NCI-H748 treated with DMSO at 0.1 percent for 48 hours (cell line): Measurements from ENCODE around the gene ANKRD23.
"Not testable (repeated sequence)": the region's sequence is repeated elsewhere in the genome, so short reads cannot be mapped to it uniquely, and the experiment has no call there.

Experiments
- DNase-seq: peaks from one replicate; lab custom pipeline; 2025; lab: John Stamatoyannopoulos, UW

The ANKRD23 gene

DNA sequence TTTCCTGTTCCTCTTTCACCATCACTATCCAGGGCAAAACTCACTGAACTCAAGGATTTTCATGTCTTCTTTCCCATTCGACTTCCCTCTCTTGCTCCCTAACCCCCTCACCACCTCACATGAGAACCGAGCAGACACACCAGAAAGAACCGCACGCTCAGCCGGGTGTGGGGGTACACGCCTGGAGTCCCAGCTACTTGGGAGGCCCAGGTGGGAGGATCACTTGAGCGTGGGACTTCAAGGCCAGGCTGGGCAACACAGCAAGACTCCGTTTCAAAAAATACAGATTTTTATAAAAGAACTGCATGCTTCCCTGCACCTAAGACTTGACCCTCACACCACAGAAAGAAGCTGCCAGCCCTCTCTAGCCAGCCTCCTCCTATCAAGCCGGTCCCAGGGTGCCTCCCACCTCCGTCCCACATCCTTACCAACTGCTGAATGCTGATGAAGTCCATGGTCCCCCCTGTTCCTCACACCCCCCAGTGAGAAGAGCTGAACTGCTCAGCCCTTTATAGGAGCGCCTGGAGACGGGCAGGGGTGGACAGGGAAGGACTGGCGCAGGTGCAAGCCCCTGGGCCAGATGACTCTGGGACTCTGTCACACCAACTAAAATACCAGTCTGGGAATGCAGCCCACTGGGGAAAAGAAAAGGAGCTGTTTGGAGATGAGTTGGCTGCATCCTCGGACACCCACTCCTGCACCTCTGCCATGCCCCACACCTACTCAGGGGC is at the start of gene ANKRD23:
TSS of gene ANKRD23 (minus strand) at position 484 of the 731 bp plus-strand sequence. CDS start at position 455, 29 bp downstream.
- DNase-seq = no peak

DNA sequence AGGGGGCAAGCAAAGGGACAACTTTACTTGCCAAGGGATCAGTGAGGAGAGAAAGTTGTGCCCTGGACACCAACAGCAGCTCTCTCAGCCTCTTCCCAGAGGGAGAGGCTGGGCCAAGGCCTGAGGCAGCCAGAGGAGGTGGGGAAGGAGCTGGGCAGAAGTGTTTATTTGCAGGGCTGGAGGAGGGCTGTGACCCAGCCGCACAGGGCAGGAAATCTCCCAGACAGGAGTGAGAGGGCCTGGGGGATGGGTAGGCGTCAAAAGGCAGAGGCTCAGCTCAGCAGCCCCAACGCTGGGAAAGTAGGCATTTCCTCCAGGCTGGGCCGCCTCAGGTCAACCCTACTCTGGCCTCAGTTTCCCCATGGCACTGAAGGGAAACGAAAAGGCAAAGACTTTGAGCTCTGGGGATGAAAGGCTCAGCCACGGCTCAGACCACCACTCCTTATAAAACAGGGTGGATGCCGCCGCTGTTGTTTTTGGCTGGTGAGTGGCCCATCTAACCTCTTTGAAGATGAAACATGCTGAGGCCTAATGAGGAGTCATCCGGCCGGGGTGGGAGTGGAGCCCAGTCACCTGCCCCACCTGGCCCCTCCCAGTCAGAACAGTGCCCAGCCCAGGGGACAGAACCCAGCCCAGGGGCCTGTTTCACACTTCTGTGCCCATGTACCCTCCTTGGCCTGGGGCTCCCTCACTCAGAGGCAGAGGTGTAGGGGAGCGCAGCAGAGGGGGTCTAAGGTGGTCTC is 47.9 kb upstream of the ANKRD23 start:
- DNase-seq = no peak

DNA sequence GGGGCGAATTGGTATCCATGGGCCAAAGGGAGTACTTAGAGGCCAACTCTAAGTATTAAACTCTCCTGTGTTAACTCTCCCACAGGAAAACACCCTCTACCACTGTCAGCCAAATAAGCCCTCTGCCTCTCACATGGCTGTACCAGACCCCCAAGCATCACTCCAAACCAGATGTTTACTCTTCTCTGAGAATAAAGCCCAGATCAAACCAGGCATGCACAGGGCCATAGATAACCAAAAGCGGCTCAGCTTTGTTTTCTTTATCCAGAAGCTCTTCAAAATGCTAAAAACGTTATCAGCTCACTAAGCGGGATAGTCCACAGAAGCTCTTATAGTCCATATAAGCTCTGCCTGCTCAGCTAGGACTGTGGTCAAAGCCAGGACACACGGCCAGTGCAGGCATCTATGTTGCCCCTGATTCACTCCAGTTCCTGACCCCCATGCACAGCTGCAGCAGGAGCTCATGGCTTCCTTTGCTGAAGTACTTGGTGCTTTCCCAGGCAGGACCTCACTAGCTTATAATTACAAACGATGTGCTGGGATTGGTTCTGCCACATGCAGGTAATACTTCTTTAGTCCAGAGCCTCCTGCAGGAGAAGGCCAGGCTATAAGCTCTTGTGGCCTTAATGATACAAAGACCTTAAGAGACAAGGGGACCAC is 47.0 kb upstream of the ANKRD23 start:
- no peak for DNase-seq

DNA sequence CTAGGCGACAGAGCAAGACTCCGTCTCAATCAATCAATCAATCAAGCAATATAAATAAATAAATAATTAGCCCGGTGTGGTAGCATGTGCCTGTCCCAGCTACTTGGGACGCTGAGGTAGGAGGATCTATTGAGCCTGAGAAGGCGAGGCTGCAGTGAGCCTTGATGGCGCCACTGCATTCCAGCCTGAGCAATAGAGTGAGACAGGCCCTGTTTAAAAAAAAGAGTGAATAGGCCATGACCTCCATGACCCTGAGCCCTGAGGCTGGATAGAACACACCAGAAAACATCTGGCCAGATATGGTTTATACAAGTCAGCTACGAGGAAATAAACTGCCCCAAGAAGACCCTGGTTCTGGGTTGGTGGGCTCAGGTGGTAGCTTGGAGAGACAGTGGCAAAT is 46.4 kb upstream of the ANKRD23 start:
- no peak for DNase-seq

DNA sequence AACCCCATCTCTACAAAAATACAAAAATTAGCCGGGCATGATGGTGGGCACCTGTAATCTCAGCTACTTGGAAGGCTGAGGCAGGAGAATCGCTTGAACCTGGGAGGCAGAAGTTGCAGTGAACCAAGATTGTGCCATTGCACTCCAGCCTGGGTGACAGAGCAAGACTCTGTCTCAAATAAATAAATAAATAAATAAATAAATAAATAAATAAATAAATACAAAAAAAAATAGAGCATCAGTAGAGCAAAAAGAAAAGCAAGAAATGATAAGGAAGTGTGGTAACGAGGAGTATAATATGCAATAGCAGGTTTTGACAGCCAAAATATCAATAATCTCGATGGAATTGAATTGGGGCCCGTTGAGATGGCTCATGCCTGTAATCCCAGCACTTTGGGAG is 45.7 kb upstream of the ANKRD23 start:
- DNase-seq = not testable (repeated sequence)

DNA sequence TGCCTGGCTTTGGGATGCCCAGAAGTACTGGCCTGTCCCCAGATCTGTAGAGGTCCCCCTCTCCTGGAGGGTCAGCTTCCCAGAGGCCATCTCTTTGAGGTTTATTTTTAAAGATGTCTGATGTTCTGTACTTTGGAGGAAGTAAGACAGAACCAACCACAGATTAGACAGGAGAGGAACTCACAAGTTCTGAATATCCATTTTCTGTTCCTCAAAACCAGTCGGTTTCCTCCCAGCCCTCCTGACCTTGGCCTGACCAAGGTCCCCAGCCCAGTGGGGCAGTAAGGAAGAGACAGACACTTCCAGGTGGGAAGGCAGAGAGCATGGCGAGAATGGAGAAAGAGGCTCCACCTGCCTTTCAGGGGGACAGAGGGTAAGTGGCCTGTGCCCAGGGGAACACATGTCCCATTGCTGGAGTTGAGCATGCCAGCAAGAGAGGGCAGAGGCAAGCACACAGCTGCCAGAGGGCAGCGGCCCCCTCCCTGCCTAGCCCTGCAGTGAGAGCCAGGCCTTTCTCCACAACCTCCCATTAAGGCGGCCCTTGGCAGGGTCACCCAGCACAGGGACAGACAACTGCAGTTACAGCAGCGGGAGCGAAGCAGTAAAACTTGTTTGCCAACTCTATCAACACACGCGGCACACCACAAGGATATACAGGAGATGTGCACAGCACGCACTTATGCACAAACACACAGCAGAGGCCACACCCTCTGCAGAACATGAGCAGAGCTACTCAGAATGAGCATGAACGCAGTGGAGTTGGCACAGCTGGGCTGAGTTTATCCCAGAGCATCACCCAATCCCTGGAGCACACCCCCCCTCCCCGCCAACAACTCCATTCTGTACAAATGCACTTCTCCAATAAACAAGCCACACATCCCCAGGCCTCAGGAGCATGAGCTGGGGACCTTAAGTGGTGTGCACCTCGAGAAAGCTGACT is 44.5 kb upstream of the ANKRD23 start:
- peak; percentile 41 for DNase-seq

DNA sequence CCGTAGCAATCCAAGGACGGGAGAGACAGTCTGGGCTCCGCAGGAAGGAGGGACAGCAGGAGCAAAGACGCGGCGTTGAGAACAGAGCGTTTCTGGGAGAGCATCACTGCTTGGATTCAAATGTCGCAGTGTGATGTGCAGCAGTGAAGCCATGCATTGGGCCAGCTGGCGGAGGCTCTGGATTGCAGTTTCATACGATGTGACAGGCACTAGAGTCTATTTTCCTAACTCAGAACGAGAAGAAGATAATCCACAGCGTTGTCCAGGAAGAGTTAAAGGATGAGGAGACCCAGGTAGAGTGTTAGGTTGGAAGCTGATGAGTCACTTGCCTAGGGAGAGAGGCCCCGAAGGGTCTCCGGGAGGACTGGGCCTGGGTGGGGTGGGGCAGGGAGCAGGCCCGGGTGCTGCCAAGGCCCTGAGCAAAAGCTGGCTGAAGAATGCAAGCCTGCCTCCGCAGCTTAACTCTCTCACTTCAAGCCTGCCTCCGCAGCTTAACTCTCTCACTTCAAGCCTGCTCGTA is 43.7 kb upstream of the ANKRD23 start:
- no peak for DNase-seq

DNA sequence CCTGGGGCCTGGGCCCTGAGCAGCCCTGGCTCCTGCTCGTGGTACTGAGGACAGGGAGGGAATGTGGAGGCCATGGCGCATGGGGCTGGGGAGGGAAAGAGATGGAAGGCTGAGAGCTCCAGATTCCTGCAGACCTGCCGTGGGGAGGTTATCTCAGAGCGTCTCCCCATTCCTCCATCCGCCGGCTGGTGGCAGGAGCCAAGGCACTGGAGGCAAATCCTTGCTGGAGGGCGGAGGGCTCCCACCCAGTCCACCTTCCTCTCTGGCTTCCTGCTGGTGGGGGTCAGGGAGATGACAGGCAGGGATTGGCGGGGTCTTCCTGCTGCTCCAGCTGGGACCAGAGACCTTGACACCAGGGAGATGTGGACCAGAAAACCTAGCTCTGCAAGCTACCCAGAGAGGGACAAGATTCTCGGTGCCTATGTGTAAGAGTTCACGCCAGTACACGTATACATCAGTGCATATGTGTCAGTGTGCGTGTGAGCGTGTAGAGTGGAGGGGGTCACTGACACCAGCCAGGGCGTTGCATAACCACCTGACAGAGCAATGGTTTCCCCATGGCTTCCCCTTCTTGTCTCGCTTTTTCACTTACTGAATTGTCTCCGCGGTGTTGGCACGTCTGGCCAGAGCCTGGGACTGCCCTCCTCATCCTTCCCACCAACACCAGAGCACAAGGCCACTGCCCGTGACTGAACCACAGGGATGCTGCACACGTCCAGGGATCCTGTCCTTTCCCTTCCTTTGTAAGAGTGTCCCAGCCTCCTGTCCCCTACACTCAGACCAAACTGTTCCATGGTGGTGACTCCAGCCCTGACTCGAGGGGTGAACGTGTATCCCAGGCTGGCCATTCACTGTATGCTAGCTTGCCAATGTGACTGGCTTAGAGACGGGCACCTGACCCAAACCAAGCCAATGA is 41.9 kb upstream of the ANKRD23 start:
- no peak for DNase-seq

DNA sequence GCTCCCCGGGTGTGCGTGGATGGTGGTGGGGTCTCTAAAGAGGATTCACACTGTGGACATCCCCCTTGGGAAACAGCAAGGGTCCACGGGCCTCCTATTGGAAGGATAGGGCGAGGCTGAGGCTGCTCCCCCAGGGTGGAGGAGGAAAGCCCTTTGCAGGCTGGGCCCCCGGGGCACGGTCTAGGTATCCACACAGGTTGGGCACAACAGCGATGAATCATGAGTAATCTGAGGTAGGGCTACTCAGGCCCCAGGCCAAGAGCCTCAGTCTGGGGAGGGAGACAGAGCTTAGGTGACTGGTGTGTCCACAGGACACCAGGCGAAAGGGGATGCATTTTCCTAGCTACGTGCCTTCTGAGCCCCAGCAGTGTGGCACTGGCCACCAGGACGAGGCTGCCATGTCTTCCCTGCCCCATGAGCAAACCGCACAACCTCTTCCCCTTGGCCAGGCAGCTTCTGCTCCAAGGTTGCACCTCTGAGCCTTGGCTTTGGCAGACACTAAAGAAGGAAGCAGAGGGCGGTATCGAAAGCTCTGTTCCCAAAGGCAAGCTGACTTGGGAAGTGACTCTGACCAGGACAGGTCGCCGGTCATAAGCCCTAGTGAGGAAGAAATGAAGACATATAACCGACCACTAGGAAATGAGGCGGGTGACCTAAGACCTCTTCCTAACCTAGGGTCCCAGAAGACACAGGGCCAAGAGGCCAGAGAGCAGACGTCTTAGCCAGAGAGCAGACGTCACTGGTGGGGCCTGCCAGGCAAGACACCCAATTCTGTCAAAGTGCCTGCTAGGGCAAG is 40.7 kb upstream of the ANKRD23 start:
- no peak for DNase-seq

DNA sequence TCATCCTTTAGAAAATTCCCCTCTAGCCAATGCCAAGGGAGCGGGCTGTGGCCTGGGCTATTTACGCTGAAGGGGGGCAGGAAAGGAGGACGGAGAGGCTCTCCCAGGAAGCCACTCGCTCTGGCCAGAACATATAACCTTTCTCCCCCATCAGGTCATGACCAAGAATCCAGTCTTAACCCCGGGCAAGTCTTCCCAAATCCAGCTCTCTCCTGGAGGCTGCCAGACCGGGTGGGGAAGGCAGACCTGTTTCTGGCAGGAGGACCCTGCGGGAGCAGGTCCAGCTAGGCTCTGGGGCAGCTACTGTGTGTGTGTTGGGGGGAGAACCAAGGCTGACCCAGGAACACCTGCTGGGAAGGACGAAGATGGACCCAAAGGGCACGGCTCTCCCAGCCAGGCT is 39.5 kb upstream of the ANKRD23 start:
- no peak for DNase-seq

DNA sequence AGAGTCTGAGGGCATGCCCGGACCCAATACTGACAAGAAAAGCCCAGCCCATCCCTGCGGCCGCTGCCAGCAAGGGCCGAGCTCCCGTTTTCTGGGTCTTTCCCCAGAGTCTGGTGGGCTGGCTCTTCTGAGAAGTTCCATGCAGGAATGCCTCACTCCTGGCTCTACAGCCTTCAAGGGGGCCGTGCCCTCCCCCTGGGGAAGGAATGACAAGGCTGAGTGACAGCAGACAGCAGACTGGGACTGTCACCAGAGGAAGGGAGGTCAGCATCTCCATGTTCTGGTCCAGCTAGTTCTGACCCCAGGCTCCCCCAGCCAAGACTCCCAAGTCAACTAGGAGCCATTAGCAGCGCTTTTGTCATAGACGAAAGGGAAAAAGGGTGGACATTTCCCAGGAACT is 39.1 kb upstream of the ANKRD23 start:
- no peak for DNase-seq

DNA sequence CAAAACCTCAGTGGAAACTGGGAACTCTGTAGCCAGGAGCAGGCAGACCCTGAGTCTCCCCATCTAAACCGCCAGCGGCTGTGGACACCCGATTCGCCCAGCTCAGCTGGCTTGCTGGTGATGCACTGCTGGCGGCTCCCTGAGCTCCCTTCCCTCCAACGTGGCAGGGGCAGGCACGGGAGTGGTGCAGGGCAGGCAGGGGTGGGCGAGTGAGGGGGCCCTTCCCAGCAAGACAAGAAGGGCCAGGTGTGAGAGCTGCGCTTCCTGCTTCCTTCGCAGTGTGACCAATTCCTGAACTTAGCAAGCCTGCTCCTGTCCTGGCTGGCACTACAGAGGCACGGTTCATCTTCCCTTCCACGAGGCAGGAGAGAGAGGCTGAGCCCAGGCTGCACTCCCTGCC is 38.4 kb upstream of the ANKRD23 start:
- DNase-seq = no peak

DNA sequence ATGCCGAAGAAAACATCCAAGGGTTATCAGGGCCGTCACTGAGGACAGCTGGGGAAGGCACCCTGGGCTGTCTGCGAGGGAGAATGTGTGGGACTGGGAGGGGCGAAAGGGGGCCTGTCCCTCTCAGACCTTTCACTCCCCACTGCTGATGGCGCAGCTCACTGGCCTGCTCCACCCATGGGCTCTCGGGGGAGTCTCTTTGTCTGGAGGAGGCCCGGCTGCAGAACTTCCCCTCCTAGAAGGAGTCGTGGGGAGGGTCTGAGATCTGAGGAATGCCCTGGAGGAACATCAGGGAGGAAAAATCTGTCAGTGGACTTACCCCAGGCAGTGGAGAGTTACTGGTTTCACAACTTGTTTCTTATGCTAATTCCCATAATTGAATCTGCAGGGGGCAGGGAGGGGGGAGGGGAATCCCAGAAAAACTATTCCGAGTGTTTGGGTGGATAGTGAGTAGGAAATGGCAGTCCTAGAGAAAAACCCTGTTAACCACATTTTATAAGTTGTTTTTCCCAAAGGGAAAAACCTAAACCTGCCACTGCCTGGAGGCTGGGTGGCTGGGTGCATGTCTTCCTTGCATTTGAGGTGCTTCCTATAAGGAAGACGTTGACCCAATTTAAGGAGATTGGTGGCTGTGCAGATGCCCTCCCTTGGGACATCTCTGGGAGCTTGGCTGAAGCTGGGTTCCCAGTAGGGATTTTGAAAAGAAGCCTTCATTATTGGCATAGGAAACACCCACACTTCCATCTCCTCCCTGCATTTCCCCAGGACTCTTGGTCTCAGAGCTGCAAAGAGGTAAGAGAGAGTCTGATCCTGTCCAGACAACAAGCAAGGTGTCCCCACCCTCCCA is 37.8 kb upstream of the ANKRD23 start:
- DNase-seq = no peak

DNA sequence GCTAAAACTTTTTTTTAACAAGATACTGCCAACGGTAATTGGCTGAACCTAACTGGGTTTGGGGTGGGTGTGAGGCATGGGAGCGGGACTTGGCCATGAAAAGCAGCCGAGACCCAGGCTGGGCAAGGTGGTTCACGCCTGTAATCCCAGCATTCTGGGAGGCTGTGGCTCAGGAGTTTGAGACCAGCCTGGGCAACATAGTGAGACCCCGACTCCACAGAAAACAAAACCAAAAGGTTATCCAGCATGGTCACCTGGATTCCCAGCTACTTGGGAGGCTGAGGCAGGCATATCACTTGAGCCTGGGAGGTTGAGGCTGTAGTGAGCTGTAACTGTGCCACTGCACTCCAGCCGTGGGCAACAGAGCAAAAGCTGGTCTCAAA is 37.1 kb upstream of the ANKRD23 start:
- no peak for DNase-seq

DNA sequence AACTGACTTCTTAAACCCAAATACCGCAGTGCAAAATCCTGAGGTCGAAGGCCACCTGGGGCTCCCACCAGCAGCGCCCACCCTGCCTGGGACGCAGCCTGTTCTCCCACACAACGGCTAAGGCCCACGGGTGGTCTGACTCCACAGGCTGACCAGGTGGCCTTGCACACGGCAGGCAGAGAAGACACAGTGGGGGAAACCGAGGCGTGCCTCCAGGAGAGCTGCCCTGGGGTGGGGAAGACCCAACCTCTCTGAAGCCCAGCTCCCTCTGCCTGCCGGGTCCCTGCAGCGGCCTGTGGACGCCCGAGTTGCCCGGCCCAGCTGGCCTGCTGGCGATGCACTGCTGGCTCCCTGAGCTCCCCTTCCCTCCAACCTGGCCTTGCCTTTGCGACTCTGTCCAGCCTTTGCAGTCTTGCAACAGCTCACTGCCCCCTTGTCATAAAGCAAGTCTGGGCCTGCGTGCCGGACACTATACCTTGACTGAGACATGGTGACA is 35.8 kb upstream of the ANKRD23 start:
- no peak for DNase-seq

DNA sequence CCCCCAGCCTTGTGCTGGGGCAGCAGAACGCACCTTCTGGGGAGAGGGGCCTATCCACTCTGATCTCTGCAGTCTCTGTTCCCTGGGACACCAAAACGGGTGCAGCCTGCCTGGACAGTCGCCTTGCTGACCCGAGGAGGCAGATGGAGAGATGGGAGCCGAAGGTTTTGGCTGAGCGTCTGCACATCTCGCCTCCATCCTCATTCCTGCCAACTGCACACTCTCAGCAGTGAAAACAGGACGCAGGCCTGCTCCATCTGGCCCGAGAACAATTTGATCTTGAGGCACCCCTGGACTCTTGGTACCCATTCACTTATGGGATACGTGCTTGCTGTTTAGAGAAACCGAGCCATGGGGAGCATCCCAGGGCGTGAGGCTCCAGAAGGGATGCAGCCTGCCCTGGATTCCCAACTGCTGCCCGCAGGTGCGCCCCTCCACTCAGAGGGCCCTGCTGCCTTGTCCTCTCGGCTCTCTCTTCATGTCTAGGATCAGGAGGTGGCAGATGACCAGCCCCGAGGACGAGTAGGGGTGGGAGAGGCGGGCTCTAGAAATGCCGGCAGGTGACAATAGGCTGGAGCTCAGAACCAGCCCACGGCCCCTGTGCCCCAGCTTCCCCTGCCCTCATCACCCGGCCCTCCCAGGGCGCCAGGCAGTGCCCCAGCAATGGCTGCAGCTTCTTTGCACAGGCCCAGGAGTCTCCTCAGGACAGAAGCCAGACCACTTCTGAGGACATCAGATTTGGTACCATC is 35.1 kb upstream of the ANKRD23 start:
- no peak for DNase-seq

DNA sequence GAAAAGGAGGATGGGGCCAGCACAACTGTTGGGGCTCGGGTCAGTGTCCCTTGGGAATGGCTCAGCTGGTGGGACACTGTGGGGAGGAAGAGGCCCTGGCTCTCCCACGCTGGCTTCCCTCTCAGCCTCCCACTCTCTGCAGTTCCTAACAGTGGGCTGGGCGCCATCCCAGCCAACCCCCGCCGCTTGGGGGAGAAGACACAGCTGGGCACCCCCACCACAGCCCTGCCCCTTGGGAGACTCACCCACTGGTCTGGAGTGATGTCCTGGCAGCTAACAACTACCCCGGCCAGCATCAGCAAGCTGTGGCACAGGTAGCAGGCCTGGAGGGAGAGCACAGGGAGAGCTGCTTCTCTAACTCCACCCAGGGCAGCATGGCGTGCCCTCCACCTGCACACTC is 34.4 kb upstream of the ANKRD23 start:
- DNase-seq = no peak

DNA sequence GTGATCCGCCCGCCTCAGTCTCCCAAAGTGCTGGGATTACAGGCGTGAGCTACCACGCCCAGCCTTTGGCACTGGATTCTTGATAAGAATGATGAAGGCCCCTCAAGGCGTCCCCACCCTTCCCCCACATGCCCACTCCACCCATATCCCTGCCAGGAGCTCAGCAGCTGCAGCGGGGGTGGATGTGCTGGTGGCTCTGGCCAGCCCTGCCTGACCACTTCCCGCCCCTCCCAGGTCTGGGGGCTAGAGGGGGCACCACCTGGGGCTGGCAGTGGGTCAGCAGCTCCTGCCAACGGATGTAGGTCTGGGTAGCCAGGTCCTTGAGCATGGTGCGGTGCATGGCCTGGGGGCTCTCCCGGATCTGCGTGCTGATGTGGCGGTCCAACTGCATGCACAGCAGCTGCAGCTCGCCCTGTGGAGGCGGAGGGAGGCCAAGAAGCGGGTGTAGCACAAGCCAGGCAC is 33.8 kb upstream of the ANKRD23 start:
- DNase-seq = no peak
